NCI-H2081 (cell line): ENCODE measurements around the gene PLD2.
"Not testable (repeated sequence)": the region's sequence is repeated elsewhere in the genome, so short reads cannot be mapped to it uniquely, and the experiment has no call there.

ENCODE experiments used
- DNase-seq, 2 experiments: peaks; one replicate each; lab custom pipeline; 2025; lab: John Stamatoyannopoulos, UW

PLD2 gene

DNA sequence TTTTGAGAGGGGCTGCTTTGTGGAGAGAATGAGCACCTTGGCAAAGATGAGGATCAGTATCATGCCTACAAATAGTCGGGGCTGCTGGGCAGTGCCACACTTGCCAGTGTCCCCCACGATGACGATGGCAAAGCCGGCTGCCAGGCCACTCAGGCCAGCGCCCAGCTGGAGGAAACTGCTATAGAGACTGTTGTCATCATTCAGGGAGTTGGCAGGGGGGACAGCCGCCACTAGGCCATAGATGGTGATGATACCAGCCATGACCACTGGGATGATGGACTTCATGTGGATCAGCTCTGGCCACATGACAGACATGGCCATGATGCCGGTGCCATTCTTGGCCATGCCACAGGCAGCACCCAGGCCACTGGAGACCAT lies 50.0 kb downstream of the PLD2 start:
- no peak for DNase-seq

DNA sequence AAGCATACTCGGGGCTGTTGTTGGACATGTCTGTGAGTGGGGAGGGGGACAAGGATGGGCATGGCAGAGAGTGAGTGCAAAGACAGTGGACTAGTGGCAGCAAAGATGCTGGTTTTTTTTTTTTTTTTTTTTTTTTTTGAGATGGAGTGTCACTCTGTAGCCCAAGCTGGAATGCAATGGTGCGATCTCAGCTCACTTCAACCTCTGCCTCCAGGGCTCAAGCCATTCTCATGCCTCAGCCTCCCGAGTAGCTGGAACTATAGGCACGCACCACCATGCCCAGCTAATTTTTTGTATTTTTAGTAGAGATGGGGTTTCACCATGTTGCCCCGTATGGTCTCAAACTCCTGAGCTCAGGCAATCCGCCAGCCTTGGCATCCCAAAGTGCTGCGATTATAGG lies 50.4 kb downstream of the PLD2 start:
- not testable (repeated sequence) for DNase-seq

DNA sequence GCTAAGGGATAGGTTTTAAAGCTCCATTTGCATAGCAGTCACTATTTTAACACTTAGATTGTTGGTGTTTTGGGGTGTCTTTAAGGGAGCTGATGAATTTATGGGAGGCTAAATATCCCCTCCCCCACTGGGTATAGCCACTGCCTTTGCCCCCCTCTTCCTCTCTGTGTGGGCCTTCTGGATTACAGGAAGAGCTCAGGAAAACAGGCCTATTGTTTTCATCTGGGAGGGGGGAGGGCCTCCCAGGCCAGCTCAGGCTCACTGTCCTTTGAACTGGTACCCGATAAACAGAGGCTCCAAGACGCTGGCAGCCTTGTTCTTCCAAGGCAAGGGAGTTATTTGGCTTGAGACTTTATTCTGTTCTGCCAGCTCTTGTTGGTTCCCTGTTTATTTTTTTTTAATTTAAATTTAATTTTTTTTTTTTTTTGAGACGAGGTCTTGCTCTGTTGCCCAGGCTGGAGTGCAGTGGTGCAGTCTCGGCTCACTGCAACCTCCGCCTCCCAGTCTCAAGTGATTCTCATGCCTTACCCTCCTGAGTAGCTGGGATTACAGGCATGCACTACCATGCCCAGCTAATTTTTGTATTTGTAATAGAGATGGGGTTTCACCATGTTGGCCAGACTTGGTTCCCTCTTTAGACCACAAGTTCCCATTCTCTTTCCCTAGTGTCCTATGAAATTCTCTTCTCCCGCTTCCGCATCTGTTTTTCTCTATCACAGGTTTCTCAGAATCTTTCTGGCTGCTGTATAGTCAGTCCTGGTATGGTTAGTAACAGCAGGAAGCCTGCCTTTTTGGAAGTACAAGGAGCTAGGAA lies 51.3 kb downstream of the PLD2 start:
- no peak for DNase-seq

DNA sequence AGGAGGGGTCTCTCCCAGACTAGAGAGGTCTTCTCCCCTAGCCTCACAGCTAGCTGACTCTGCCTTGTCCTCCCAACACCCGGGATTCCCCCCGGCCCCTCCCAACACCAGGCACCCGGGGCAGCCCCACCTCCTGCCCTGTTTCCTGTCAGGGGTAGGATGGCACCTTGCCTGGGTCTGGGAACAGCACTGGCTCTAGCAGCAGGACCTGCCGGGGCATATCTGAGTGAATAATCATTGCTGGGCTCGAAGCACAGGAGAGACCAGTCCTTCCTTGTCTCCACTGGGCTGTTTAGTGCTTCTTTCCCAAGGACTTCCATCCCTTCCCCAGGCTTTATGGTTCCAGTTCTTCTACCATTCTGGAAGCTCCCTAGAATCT lies 51.9 kb downstream of the PLD2 start:
- no peak for DNase-seq

DNA sequence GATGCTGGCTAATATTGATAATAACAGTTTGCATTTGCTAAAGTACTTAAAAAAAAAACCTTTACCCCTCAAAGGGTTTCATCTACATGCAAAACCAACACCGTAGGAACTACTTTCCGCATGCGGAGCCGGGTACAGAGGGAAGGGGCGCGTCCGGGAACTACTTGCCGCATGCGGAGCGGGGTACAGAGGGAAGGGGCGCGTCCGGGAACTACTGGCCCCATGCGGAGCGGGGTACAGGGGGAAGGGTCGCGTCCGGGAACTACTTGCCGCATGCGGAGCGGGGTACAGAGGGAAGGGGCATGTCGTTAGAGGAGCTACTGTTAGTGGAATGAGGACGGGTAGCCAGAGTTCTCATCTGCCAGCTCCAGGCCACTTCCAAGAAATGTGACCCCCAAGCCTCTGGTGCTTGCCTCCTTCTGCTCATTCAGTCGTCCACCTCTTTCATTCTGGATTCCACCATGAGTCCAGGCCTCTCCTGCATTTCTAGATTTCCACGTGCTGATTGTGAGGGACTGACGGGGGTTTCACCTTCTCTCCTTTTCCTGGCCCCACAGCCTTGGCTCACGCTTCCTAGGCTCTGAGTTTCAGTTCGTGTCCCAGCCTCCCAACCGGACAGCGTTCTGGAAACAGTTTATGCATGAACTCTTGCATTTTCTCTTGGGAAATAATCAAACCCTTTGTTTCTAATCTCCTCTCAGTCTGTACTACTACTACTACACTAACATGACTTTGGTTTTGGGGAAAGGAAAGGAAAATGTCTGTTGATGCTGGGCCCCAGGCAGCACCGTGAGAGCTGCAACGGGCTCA lies 53.1 kb downstream of the PLD2 start:
- DNase-seq = no peak

DNA sequence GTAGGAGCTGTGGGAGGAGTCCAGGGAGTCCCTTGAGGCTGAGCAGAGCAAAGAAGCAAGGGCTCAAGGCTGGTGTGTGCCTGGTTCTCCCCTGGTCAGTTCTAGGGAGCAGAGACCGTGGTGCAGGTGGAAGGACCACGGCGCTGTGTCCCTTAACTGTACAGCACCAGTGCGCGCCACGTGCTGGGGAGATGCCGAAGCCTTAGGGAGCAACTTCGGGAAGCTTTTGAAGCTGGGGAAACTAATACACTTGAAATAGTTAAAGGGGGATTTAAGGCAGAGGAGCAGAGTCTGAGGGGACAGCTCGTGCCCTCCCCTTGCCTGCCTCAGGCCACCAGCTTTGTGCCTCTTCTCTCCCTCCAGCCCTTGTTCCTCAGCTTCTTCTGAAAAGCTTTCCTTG lies 53.7 kb downstream of the PLD2 start:
- no peak for DNase-seq

DNA sequence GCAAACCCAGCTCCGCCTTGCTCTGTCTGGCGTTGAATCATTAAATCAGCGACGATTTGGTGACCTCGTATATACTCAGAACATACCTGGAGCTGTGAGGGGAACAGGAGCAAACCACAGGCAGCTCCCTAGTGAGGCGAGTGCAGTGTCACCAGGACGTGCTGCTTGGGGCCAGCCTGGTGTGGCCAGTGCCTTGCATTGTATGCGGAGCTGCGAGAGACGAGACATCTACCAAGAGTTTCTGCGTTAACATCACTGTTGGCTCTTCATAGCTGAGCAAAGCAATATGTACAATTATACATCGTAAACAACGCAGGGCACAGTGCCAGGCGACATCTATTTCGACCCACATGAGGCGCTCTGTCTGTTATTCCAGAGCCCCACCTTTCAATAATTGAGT lies 54.1 kb downstream of the PLD2 start:
- DNase-seq = no peak

DNA sequence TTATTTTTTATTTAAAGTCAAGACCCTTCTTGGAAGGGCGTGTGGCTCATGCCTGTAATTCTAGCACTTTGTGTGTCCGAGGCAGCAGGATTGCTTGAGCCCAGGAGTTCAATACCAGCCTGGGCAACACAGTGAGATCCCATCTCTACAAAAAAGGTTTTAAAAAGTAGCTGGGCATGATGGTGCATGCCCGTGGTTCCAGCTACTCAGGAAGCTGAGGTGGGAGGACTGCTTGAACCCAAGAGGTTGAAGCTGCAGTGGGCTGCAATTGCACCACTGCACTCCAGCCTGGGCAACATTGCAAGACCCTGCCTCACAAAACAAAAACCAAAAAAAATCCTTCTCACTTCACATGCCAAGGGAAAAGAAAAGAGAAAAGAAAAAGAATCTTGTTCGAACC lies 55.8 kb downstream of the PLD2 start:
- no peak for DNase-seq

DNA sequence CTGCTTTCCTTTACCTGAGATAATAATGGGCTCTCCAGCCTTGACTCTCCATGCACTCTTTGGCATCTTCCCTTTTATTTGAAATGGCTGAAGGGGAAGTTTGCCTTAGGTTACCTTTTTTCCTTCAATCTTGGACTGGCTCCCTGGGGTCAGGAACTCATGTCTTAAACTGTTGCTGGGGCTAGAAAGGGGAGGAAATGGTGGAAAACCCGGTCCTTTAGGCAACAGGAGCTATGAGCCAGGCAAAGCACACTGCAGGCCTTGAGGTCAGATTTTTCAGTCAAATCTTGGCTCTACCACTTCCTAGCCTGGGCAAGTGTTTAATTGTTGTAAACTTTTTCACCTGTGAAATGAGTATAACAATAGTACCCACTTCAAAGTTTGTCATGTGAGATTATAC lies 56.4 kb downstream of the PLD2 start:
- DNase-seq = no peak

DNA sequence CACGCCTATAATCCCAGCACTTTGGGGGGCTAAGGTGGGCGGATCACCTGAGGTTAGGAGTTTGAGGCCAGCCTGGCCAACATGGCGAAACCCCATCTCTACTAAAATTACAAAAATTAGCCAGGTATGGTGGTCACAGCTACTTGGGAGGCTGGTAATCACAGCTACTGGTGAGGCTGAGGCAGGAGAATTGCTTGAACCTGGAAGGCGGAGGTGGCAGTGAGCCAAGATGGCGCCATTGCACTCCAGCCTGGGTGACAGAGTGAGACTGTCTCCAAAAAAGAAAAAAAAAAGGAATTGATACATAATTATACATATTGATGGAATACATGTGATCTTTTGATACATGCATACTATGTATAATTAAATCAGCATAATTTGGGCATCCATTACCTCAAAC lies 60.6 kb downstream of the PLD2 start:
- DNase-seq = not testable (repeated sequence)

DNA sequence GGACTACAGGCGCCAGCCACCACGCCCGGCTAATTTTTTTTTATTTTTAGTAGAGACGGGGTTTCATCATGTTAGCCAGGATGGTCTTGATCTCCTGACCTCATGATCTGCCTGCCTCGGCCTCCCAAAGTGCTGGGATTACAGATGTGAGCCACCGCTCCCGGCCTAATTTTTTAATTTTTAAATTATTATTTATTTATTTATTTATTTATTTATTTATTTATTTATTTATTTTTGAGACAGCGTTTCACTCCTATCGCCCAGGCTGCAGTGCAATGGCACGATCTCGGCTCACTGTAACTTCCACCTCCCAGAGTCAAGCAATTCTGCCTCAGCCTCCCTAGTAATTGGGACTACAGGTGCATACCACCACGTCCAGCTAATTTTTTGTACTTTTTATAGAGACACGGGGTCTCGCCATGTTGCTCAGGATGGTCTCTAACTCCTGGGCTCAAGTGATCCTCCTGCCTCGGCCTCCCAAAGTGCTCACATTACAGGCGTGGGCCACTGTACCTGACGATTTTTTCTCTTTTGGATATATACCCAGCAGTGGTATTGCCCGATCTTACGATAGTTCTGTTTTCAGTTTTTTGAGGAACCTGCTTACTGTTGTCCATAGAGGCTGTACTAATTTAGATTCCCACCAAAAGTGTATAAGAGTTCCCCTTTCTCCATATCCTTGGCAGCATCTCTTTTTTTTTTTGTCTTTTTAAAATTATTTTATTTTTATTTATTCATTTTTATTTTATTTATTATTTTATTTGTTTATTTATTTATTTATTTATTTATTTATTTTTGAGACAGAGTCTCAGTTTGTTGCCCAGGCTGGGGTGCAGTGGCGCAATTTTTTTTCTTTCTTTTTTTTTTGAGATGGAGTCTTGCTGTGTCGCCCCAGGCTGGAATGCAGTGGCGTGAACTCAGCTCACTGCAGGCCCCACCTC lies 62.4 kb downstream of the PLD2 start:
- DNase-seq = not testable (repeated sequence)

DNA sequence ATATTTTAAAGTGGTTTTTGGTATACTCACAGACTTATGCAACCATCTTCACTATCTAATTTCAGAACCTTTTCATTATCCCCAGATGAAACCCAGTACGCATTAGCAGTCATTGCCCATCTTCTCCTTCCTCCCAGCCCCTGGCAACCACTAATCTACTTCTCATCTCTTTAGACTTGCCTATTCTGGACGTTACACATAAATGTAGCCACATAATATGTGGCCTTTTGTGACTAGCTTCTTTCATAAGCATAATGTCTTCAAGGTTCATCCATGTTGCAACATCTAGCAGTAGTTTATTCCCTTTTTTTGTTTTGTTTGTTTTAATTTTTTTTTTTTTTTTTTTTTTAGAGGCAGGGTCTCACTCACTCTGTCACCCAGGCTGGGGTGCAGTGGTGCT lies 63.9 kb downstream of the PLD2 start:
- no peak for DNase-seq

DNA sequence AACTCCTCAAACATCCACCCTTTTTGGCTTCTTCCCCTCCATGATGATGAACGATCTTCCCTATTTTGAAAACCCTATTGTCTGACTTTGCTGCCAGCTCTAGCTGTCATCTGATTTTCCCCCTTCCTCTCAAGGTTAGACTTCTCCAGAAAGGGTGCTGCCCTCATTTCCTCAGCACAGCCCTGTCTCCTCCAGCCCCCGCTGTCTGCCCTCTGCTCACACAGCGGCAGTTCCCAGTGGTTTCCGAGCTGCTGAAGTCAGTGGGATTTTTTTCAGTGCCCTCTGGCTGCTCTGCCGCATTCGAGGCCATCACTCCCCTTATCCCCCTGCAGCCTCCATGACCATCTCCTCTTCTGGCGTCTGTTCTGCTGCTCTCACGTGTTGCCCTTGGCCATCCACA lies 65.8 kb downstream of the PLD2 start:
- DNase-seq = no peak
